K562 (cell line): ENCODE measurements around the gene SRF. TPM values are rescaled to one million over a fixed set of nuclear protein-coding genes. Genes with fewer than 3 reads are reported as not detected.

Experiments used
- CTBP1 ChIP-seq: fragments of 450-650 bp; IDR thresholded peaks from 2 replicates; pipeline ENCODE4 v1.6.1; 2016; ENCODE audit warnings: borderline replicate concordance
- E2F1 ChIP-seq: sonication (generic); formaldehyde crosslinking; IDR thresholded peaks from 2 replicates; pipeline ENCODE4 v1.8.1; 2023; ENCODE audit warnings: mild to moderate bottlenecking, missing genetic modification reagents, moderate library complexity
- E2F4 ChIP-seq: sonication (generic); formaldehyde crosslinking; IDR thresholded peaks from 2 replicates; pipeline ENCODE4 v1.8.0; 2022; ENCODE audit warnings: mild to moderate bottlenecking, low read depth, missing genetic modification reagents
- ELF2 ChIP-seq: fragments of 250-450 bp; sonication (Bioruptor Pico); IDR thresholded peaks from 2 replicates; pipeline ENCODE4 v1.5.0; 2021; ENCODE audit warnings: mild to moderate bottlenecking
- GTF2A2 ChIP-seq: IDR thresholded peaks from 2 replicates; pipeline ENCODE4 v1.6.1; 2016; ENCODE audit warnings: mild to moderate bottlenecking, missing genetic modification characterization, missing compliant biosample characterization
- HNRNPL ChIP-seq: fragments of 200-400 bp; formaldehyde crosslinking; IDR thresholded peaks from 2 replicates; pipeline ENCODE4 v1.6.1; 2017; ENCODE audit warnings: low read depth, mild to moderate bottlenecking, low read length
- NFYB ChIP-seq: IDR thresholded peaks from 2 replicates; pipeline ENCODE4 v1.6.1; 2011; ENCODE audit warnings: mild to moderate bottlenecking, moderate library complexity; ENCODE audit not compliant: insufficient read length; ENCODE audit errors: extremely low read depth
- NR1H2 ChIP-seq: sonication (generic); formaldehyde crosslinking; IDR thresholded peaks from 2 replicates; pipeline ENCODE4 v1.4.0; 2020; ENCODE audit warnings: mild to moderate bottlenecking, missing genetic modification reagents
- POLR2AphosphoS5 ChIP-seq: IDR thresholded peaks from 2 replicates; pipeline ENCODE4 v1.6.1; 2011; ENCODE audit warnings: mild to moderate bottlenecking, low read depth, low read length, moderate library complexity; ENCODE audit not compliant: control insufficient read depth, insufficient read depth
- PRDM10 ChIP-seq: fragments of 450-650 bp; IDR thresholded peaks from 2 replicates; pipeline ENCODE4 v1.6.1; 2018; ENCODE audit not compliant: partially characterized antibody
- SP1 ChIP-seq: sonication (generic); formaldehyde crosslinking; IDR thresholded peaks from 2 replicates; pipeline ENCODE4 v1.8.1; 2022; ENCODE audit warnings: mild to moderate bottlenecking, missing genetic modification reagents
- VEZF1 ChIP-seq: fragments of 200-800 bp; sonication (Bioruptor generic); IDR thresholded peaks from 2 replicates; pipeline ENCODE4 v1.6.1; 2017; ENCODE audit warnings: missing genetic modification characterization, missing compliant biosample characterization
- ZHX1 ChIP-seq: fragments of 150-350 bp; conservative IDR thresholded peaks from 2 replicates; pipeline ENCODE4 v1.6.1; 2014; ENCODE audit warnings: low read length
- ZNF444 ChIP-seq: fragments of 250-450 bp; sonication (Bioruptor Pico); IDR thresholded peaks from 2 replicates; pipeline ENCODE4 v1.4.0; 2020; ENCODE audit warnings: mild to moderate bottlenecking, moderate library complexity
- ZNF583 ChIP-seq: fragments of 250-450 bp; sonication (Bioruptor Pico); IDR thresholded peaks from 2 replicates; pipeline ENCODE4 v1.4.0; 2020
- polyA plus RNA-seq, 8 experiments: library from polyadenylated mRNA; depleted of rRNA in 4 of 8; stranded (reverse) in 5 of 8; unstranded in 3 of 8; fragments of >200 nt; fragmentation: Nextera tagmentation in 2 of 8; fragmentation: Illumina TruSeq in 1 of 8; extraction: Ambion mirVana in 2 of 8; extraction: Trizol in 1 of 8; gene quantifications; 2 replicates each; pipeline versions ENCODE4 v1.2.1 to v1.2.3, GENCODE V29; 2011 to 2014; ENCODE audit warnings: inconsistent platforms in 1 of 8, missing spikeins in 1 of 8
- total RNA-seq, 7 experiments: library from RNA; depleted of rRNA in 6 of 7; stranded (reverse); fragments of >200 nt in 6 of 7; fragmentation: Illumina TruSeq in 2 of 7; extraction: Trizol in 2 of 7; gene quantifications; 2 replicates each; pipeline versions ENCODE4 v1.2.1 to v1.2.3, GENCODE V29; 2011 to 2021; ENCODE audit warnings: low replicate concordance in 1 of 7

SRF gene
- total and polyA plus RNA-seq, 9 of the 15 experiments (the other 6 are each of a cell fraction or from before 2014, with no cell fraction given), result 2.5 to 37.0 (median 24.6) TPM

- TF ChIP-seq ZHX1, result peak; percentile 86; the same call in 1 of the 2 replicates
- peak; percentile 91 for TF ChIP-seq CTBP1
- peak; percentile 81 for TF ChIP-seq HNRNPL
- no peak for TF ChIP-seq NFYB
- TF ChIP-seq VEZF1 (CRISPR knock-in tag), result peak; percentile 62; the same call in 1 of the 2 replicates
- peak; percentile 25; the same call in 1 of the 2 replicates for TF ChIP-seq SP1 (CRISPR knock-in tag)
- peak; percentile 22 for TF ChIP-seq PRDM10
- TF ChIP-seq E2F4, result peak; percentile 70; the same call in 1 of the 2 replicates
- peak; percentile 80 for TF ChIP-seq POLR2AphosphoS5
- peak; percentile 66; the same call in 1 of the 2 replicates for TF ChIP-seq ZNF583 (CRISPR knock-in tag)
- TF ChIP-seq ELF2, result no peak
- 0 out of 2 replicates have a peak, but pooled peaks have one; percentile 53 for TF ChIP-seq GTF2A2 (tag)
- TF ChIP-seq E2F1 (CRISPR knock-in tag), result peak; percentile 85
- TF ChIP-seq ZNF444 (CRISPR knock-in tag), result no peak
- 0 out of 2 replicates have a peak, but pooled peaks have one; percentile 79 for TF ChIP-seq NR1H2 (CRISPR knock-in tag)
These were observed 58.1 kb downstream of the SRF start, which contains the start of gene DNPH1 (continued) for GRCh38 chr6:43228951-43229802.
